ENCODE data around the gene FAM90A1. TPM values are rescaled to one million over a fixed set of nuclear protein-coding genes. Genes with fewer than 3 reads are reported as not detected.
"Not testable (repeated sequence)": the region's sequence is repeated elsewhere in the genome, so short reads cannot be mapped to it uniquely, and the experiment has no call there.

The FAM90A1 gene
- total RNA-seq, 1 donor from 2014 or later: not detected

GRCh38 chr12:8218711-8219382, 8.6 kb downstream of the FAM90A1 start:
- H3K4me1 Mint-ChIP-seq (ENCODE audit: low read depth); H3K27ac Mint-ChIP-seq (ENCODE audit: unreplicated experiment); H3K4me3 Mint-ChIP-seq (ENCODE audit: unreplicated experiment): not testable (repeated sequence)

GRCh38 chr12:8197685-8198308, 29.6 kb downstream of the FAM90A1 start:
- H3K27me3 Mint-ChIP-seq (ENCODE audit: low read depth); H3K36me3 Mint-ChIP-seq (ENCODE audit: low read depth); H3K9me3 Mint-ChIP-seq (ENCODE audit: low read depth); DNase-seq (ENCODE audit: low spot score); H3K4me3 Mint-ChIP-seq (ENCODE audit: unreplicated experiment): not testable (repeated sequence)
- Mint-ChIP-seq H3K4me1 (ENCODE audit: low read depth) (peaks cover 16% of the 10 kb centered on the region), H3K27ac (ENCODE audit: unreplicated experiment) (peak overlapping the region; percentile 94)

More at GRCh38 chr12:8218711-8219382, 8.6 kb downstream of the FAM90A1 start:
- H3K36me3 Mint-ChIP-seq (ENCODE audit: low read depth); H3K27me3 Mint-ChIP-seq (ENCODE audit: low read depth); DNase-seq (ENCODE audit: low spot score): not testable (repeated sequence)
- H3K9me3 Mint-ChIP-seq (ENCODE audit: low read depth): peaks cover 14% of the 10 kb centered on the region

GRCh38 chr12:8188088-8188487, 39.3 kb downstream of the FAM90A1 start:
- H3K4me1 Mint-ChIP-seq (ENCODE audit: low read depth); H3K27me3 Mint-ChIP-seq (ENCODE audit: low read depth); H3K4me3 Mint-ChIP-seq (ENCODE audit: unreplicated experiment); H3K36me3 Mint-ChIP-seq (ENCODE audit: low read depth); H3K9me3 Mint-ChIP-seq (ENCODE audit: low read depth); DNase-seq (ENCODE audit: low spot score); H3K27ac Mint-ChIP-seq (ENCODE audit: unreplicated experiment): not testable (repeated sequence)

GRCh38 chr12:8184206-8184605, 43.2 kb downstream of the FAM90A1 start:
- H3K27me3 Mint-ChIP-seq (ENCODE audit: low read depth); H3K36me3 Mint-ChIP-seq (ENCODE audit: low read depth); H3K9me3 Mint-ChIP-seq (ENCODE audit: low read depth); DNase-seq (ENCODE audit: low spot score); H3K27ac Mint-ChIP-seq (ENCODE audit: unreplicated experiment); H3K4me3 Mint-ChIP-seq (ENCODE audit: unreplicated experiment): not testable (repeated sequence)
- peaks cover 16% of the 10 kb centered on the region for H3K4me1 Mint-ChIP-seq (ENCODE audit: low read depth)

- not testable (repeated sequence) for H3K9me3 Mint-ChIP-seq (ENCODE audit: low read depth)
Observed at GRCh38 chr12:8183346-8183745, 44.1 kb downstream of the FAM90A1 start.

GRCh38 chr12:8182923-8183322, 44.5 kb downstream of the FAM90A1 start:
- H3K36me3 Mint-ChIP-seq (ENCODE audit: low read depth); H3K4me3 Mint-ChIP-seq (ENCODE audit: unreplicated experiment); H3K9me3 Mint-ChIP-seq (ENCODE audit: low read depth); H3K27ac Mint-ChIP-seq (ENCODE audit: unreplicated experiment); H3K27me3 Mint-ChIP-seq (ENCODE audit: low read depth); DNase-seq (ENCODE audit: low spot score): not testable (repeated sequence)
- H3K4me1 Mint-ChIP-seq (ENCODE audit: low read depth): peaks cover 16% of the 10 kb centered on the region

More at GRCh38 chr12:8183346-8183745, 44.1 kb downstream of the FAM90A1 start:
- H3K4me3 Mint-ChIP-seq (ENCODE audit: unreplicated experiment); H3K27me3 Mint-ChIP-seq (ENCODE audit: low read depth); H3K36me3 Mint-ChIP-seq (ENCODE audit: low read depth); DNase-seq (ENCODE audit: low spot score); H3K27ac Mint-ChIP-seq (ENCODE audit: unreplicated experiment): not testable (repeated sequence)
- H3K4me1 Mint-ChIP-seq (ENCODE audit: low read depth): peaks cover 16% of the 10 kb centered on the region

GRCh38 chr12:8181271-8181670, 46.1 kb downstream of the FAM90A1 start:
- not testable (repeated sequence) for DNase-seq (ENCODE audit: low spot score); H3K36me3 Mint-ChIP-seq (ENCODE audit: low read depth); H3K27me3 Mint-ChIP-seq (ENCODE audit: low read depth); H3K9me3 Mint-ChIP-seq (ENCODE audit: low read depth)
- H3K27ac Mint-ChIP-seq (ENCODE audit: unreplicated experiment): peak overlapping the region; percentile 27
- peak overlapping the region; percentile 73 for H3K4me3 Mint-ChIP-seq (ENCODE audit: unreplicated experiment)
- peaks cover 16% of the 10 kb centered on the region for H3K4me1 Mint-ChIP-seq (ENCODE audit: low read depth)

GRCh38 chr12:8179989-8180585, 47.3 kb downstream of the FAM90A1 start:
- peak overlapping the region; percentile 24 for H3K27ac Mint-ChIP-seq (ENCODE audit: unreplicated experiment)
- H3K9me3 Mint-ChIP-seq (ENCODE audit: low read depth); DNase-seq (ENCODE audit: low spot score): not testable (repeated sequence)

GRCh38 chr12:8172911-8173310, 54.5 kb downstream of the FAM90A1 start:
- not testable (repeated sequence) for H3K27me3 Mint-ChIP-seq (ENCODE audit: low read depth); H3K4me1 Mint-ChIP-seq (ENCODE audit: low read depth); H3K9me3 Mint-ChIP-seq (ENCODE audit: low read depth); H3K4me3 Mint-ChIP-seq (ENCODE audit: unreplicated experiment); H3K36me3 Mint-ChIP-seq (ENCODE audit: low read depth); H3K27ac Mint-ChIP-seq (ENCODE audit: unreplicated experiment); DNase-seq (ENCODE audit: low spot score)

More at GRCh38 chr12:8179989-8180585, 47.3 kb downstream of the FAM90A1 start:
- not testable (repeated sequence) for H3K27me3 Mint-ChIP-seq (ENCODE audit: low read depth); H3K36me3 Mint-ChIP-seq (ENCODE audit: low read depth)
- Mint-ChIP-seq H3K4me3 (ENCODE audit: unreplicated experiment) (peak overlapping the region; percentile 75), H3K4me1 (ENCODE audit: low read depth) (peaks cover 16% of the 10 kb centered on the region)
- TF ChIP-seq CTCF (IDR thresholded peaks at IDR 0.05): peak; percentile 88

All from chondrocyte (in vitro differentiated cells).